Measurements from ENCODE around the gene ZGPAT. TPM values are rescaled to one million over a fixed set of nuclear protein-coding genes. Genes with fewer than 3 reads are reported as not detected.

The ZGPAT gene
- total and polyA plus RNA-seq, 2 of the 13 experiments (the other 11 are each of a cell fraction or from before 2014, with no cell fraction given) = 23.0 to 41.9 TPM

DNA sequence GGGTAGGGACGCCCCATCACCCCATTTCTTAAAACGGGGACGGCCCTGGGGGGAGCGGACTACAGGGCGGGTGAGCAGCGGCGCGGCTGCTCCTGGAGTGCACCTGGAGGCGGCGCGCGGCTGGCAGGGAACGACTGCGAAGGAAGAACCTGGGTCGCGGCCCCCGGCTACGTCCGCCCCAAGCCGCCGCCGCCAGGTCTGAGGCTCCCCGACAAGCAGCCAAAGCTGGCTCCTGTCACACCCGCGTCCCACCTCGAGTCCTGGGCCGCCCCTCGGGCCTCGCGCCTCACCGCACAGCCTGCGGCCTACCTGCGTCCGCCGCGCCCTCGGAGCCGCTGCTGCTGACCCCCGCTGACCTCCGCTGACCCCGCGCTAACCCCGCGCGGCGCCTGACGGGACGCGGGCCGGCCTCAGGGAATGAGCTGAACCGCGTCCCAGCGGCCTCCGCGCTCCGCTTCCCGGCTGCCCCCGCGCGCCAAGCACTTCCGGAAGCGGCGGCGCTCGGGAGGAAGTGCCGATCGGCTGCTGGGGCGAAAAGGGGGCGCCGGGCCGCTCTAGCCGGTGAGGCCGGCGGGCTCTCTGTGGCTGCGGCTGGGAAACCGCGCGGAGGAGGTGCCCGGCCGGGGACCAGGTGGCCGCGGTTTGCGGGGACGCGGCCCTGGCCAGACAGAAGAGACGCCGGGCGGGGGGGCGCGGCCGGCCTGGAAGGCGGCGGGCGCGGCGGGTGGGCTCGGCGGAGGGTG, at the start of gene ZGPAT, which contains the start of gene ARFRP1 (continued):
- TF ChIP-seq, protein P1, sequence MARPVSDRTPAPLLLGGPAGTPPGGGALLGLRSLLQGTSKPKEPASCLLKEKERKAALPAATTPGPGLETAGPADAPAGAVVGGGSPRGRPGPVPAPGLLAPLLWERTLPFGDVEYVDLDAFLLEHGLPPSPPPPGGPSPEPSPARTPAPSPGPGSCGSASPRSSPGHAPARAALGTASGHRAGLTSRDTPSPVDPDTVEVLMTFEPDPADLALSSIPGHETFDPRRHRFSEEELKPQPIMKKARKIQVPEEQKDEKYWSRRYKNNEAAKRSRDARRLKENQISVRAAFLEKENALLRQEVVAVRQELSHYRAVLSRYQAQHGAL (CRISPR knock-in tag; IDR thresholded peaks at IDR 0.05; ENCODE audit: not compliant biosample characterization) = peak; percentile 21
- TF ChIP-seq FOXC1 (CRISPR knock-in tag; IDR thresholded peaks at IDR 0.05; ENCODE audit: borderline replicate concordance) (peak; percentile 83; the same call in 1 of the 2 replicates), SRSF1 (optimal IDR thresholded peaks at IDR 0.05; ENCODE audit: low read depth, low read length) (peak; percentile 85), PHF20 (CRISPR knock-in tag; IDR thresholded peaks at IDR 0.05) (peak; percentile 99), TARDBP (CRISPR knock-in tag; IDR thresholded peaks at IDR 0.05) (peak; percentile 99), ZFP62 (CRISPR knock-in tag; IDR thresholded peaks at IDR 0.05) (peak; percentile 100), HNRNPUL1 (IDR thresholded peaks at IDR 0.05; ENCODE audit: low read depth, low read length) (no peak; the same call in 1 of the 2 replicates), ZBTB1 (CRISPR knock-in tag; IDR thresholded peaks at IDR 0.05; ENCODE audit: borderline replicate concordance) (no peak), MATR3 (CRISPR knock-in tag; IDR thresholded peaks at IDR 0.05) (peak; percentile 31; the same call in 1 of the 2 replicates), KAT8 (CRISPR knock-in tag; IDR thresholded peaks at IDR 0.05) (peak; percentile 99)
- TF ChIP-seq, protein P2, sequence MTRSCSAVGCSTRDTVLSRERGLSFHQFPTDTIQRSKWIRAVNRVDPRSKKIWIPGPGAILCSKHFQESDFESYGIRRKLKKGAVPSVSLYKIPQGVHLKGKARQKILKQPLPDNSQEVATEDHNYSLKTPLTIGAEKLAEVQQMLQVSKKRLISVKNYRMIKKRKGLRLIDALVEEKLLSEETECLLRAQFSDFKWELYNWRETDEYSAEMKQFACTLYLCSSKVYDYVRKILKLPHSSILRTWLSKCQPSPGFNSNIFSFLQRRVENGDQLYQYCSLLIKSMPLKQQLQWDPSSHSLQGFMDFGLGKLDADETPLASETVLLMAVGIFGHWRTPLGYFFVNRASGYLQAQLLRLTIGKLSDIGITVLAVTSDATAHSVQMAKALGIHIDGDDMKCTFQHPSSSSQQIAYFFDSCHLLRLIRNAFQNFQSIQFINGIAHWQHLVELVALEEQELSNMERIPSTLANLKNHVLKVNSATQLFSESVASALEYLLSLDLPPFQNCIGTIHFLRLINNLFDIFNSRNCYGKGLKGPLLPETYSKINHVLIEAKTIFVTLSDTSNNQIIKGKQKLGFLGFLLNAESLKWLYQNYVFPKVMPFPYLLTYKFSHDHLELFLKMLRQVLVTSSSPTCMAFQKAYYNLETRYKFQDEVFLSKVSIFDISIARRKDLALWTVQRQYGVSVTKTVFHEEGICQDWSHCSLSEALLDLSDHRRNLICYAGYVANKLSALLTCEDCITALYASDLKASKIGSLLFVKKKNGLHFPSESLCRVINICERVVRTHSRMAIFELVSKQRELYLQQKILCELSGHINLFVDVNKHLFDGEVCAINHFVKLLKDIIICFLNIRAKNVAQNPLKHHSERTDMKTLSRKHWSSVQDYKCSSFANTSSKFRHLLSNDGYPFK (CRISPR knock-in tag; IDR thresholded peaks at IDR 0.05; ENCODE audit: borderline replicate concordance) = peak; percentile 60; the same call in 1 of the 2 replicates
- TF ChIP-seq, protein P3, sequence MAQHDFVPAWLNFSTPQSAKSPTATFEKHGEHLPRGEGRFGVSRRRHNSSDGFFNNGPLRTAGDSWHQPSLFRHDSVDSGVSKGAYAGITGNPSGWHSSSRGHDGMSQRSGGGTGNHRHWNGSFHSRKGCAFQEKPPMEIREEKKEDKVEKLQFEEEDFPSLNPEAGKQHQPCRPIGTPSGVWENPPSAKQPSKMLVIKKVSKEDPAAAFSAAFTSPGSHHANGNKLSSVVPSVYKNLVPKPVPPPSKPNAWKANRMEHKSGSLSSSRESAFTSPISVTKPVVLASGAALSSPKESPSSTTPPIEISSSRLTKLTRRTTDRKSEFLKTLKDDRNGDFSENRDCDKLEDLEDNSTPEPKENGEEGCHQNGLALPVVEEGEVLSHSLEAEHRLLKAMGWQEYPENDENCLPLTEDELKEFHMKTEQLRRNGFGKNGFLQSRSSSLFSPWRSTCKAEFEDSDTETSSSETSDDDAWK (CRISPR knock-in tag; IDR thresholded peaks at IDR 0.05) = no peak
- TF ChIP-seq, protein P4, sequence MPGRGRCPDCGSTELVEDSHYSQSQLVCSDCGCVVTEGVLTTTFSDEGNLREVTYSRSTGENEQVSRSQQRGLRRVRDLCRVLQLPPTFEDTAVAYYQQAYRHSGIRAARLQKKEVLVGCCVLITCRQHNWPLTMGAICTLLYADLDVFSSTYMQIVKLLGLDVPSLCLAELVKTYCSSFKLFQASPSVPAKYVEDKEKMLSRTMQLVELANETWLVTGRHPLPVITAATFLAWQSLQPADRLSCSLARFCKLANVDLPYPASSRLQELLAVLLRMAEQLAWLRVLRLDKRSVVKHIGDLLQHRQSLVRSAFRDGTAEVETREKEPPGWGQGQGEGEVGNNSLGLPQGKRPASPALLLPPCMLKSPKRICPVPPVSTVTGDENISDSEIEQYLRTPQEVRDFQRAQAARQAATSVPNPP (CRISPR knock-in tag; IDR thresholded peaks at IDR 0.05) = peak; percentile 98
- TF ChIP-seq, protein P5, sequence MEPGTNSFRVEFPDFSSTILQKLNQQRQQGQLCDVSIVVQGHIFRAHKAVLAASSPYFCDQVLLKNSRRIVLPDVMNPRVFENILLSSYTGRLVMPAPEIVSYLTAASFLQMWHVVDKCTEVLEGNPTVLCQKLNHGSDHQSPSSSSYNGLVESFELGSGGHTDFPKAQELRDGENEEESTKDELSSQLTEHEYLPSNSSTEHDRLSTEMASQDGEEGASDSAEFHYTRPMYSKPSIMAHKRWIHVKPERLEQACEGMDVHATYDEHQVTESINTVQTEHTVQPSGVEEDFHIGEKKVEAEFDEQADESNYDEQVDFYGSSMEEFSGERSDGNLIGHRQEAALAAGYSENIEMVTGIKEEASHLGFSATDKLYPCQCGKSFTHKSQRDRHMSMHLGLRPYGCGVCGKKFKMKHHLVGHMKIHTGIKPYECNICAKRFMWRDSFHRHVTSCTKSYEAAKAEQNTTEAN (CRISPR knock-in tag; conservative IDR thresholded peaks at IDR 0.05) = peak; percentile 81
- TF ChIP-seq, protein P6, sequence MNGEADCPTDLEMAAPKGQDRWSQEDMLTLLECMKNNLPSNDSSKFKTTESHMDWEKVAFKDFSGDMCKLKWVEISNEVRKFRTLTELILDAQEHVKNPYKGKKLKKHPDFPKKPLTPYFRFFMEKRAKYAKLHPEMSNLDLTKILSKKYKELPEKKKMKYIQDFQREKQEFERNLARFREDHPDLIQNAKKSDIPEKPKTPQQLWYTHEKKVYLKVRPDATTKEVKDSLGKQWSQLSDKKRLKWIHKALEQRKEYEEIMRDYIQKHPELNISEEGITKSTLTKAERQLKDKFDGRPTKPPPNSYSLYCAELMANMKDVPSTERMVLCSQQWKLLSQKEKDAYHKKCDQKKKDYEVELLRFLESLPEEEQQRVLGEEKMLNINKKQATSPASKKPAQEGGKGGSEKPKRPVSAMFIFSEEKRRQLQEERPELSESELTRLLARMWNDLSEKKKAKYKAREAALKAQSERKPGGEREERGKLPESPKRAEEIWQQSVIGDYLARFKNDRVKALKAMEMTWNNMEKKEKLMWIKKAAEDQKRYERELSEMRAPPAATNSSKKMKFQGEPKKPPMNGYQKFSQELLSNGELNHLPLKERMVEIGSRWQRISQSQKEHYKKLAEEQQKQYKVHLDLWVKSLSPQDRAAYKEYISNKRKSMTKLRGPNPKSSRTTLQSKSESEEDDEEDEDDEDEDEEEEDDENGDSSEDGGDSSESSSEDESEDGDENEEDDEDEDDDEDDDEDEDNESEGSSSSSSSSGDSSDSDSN (CRISPR knock-in tag; IDR thresholded peaks at IDR 0.05) = peak; percentile 70; the same call in 1 of the 2 replicates
- TF ChIP-seq, protein P7, sequence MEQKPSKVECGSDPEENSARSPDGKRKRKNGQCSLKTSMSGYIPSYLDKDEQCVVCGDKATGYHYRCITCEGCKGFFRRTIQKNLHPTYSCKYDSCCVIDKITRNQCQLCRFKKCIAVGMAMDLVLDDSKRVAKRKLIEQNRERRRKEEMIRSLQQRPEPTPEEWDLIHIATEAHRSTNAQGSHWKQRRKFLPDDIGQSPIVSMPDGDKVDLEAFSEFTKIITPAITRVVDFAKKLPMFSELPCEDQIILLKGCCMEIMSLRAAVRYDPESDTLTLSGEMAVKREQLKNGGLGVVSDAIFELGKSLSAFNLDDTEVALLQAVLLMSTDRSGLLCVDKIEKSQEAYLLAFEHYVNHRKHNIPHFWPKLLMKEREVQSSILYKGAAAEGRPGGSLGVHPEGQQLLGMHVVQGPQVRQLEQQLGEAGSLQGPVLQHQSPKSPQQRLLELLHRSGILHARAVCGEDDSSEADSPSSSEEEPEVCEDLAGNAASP (CRISPR knock-in tag; IDR thresholded peaks at IDR 0.05; ENCODE audit: borderline replicate concordance) = peak; percentile 98
